ENCODE data around the gene VWDE.

DNA sequence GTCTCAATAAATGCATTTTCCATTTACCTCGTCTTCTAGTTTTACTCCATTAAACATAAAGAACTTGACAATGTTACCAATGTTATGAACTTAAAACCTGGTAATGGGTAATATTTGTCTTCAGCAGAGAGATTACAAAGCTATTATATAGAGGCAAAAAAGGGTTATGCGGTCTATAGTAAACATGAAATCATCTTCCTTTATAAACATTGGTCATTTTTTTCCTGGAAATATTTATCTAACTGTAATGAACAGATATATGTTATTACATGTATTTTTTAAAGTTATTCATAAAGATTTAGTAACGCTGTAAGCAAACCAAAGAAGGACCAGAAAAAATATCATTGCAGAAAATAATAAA is 1.3 kb downstream of the VWDE start:
- TF ChIP-seq, protein P1, sequence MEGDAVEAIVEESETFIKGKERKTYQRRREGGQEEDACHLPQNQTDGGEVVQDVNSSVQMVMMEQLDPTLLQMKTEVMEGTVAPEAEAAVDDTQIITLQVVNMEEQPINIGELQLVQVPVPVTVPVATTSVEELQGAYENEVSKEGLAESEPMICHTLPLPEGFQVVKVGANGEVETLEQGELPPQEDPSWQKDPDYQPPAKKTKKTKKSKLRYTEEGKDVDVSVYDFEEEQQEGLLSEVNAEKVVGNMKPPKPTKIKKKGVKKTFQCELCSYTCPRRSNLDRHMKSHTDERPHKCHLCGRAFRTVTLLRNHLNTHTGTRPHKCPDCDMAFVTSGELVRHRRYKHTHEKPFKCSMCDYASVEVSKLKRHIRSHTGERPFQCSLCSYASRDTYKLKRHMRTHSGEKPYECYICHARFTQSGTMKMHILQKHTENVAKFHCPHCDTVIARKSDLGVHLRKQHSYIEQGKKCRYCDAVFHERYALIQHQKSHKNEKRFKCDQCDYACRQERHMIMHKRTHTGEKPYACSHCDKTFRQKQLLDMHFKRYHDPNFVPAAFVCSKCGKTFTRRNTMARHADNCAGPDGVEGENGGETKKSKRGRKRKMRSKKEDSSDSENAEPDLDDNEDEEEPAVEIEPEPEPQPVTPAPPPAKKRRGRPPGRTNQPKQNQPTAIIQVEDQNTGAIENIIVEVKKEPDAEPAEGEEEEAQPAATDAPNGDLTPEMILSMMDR (IDR thresholded peaks at IDR 0.05) = no peak
- no peak for TF ChIP-seq EP300 (IDR thresholded peaks at IDR 0.05)
- TF ChIP-seq, protein P2, sequence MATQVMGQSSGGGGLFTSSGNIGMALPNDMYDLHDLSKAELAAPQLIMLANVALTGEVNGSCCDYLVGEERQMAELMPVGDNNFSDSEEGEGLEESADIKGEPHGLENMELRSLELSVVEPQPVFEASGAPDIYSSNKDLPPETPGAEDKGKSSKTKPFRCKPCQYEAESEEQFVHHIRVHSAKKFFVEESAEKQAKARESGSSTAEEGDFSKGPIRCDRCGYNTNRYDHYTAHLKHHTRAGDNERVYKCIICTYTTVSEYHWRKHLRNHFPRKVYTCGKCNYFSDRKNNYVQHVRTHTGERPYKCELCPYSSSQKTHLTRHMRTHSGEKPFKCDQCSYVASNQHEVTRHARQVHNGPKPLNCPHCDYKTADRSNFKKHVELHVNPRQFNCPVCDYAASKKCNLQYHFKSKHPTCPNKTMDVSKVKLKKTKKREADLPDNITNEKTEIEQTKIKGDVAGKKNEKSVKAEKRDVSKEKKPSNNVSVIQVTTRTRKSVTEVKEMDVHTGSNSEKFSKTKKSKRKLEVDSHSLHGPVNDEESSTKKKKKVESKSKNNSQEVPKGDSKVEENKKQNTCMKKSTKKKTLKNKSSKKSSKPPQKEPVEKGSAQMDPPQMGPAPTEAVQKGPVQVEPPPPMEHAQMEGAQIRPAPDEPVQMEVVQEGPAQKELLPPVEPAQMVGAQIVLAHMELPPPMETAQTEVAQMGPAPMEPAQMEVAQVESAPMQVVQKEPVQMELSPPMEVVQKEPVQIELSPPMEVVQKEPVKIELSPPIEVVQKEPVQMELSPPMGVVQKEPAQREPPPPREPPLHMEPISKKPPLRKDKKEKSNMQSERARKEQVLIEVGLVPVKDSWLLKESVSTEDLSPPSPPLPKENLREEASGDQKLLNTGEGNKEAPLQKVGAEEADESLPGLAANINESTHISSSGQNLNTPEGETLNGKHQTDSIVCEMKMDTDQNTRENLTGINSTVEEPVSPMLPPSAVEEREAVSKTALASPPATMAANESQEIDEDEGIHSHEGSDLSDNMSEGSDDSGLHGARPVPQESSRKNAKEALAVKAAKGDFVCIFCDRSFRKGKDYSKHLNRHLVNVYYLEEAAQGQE (IDR thresholded peaks at IDR 0.05) = no peak
- no peak for TF ChIP-seq POLR2AphosphoS2 (conservative IDR thresholded peaks at IDR 0.05; ENCODE audit: low read length)
- no peak for TF ChIP-seq POLR2A (IDR thresholded peaks at IDR 0.05; ENCODE audit: low read length)
- no peak for TF ChIP-seq TP53 (CRISPR knock-in tag; IDR thresholded peaks at IDR 0.05)
- no peak for TF ChIP-seq ZSCAN20 (CRISPR knock-in tag; IDR thresholded peaks at IDR 0.05)
- no peak for TF ChIP-seq SMC3 (IDR thresholded peaks at IDR 0.05)
- no peak for TF ChIP-seq ZNF302 (CRISPR knock-in tag; IDR thresholded peaks at IDR 0.05)
- no peak for TF ChIP-seq HDAC2 (IDR thresholded peaks at IDR 0.05)
- TF ChIP-seq PHF8 (IDR thresholded peaks at IDR 0.05; ENCODE audit: borderline replicate concordance, low read depth) = no peak
- TF ChIP-seq, protein P3, sequence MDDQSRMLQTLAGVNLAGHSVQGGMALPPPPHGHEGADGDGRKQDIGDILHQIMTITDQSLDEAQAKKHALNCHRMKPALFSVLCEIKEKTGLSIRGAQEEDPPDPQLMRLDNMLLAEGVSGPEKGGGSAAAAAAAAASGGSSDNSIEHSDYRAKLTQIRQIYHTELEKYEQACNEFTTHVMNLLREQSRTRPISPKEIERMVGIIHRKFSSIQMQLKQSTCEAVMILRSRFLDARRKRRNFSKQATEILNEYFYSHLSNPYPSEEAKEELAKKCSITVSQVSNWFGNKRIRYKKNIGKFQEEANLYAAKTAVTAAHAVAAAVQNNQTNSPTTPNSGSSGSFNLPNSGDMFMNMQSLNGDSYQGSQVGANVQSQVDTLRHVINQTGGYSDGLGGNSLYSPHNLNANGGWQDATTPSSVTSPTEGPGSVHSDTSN (IDR thresholded peaks at IDR 0.05) = no peak
